NCI-H1105 treated with DMSO at 0.1 percent for 48 hours (cell line): ENCODE data around the gene DENND11.

ENCODE experiments used
- DNase-seq: peaks from one replicate; lab custom pipeline; 2025; lab: John Stamatoyannopoulos, UW

Gene DENND11

DNA sequence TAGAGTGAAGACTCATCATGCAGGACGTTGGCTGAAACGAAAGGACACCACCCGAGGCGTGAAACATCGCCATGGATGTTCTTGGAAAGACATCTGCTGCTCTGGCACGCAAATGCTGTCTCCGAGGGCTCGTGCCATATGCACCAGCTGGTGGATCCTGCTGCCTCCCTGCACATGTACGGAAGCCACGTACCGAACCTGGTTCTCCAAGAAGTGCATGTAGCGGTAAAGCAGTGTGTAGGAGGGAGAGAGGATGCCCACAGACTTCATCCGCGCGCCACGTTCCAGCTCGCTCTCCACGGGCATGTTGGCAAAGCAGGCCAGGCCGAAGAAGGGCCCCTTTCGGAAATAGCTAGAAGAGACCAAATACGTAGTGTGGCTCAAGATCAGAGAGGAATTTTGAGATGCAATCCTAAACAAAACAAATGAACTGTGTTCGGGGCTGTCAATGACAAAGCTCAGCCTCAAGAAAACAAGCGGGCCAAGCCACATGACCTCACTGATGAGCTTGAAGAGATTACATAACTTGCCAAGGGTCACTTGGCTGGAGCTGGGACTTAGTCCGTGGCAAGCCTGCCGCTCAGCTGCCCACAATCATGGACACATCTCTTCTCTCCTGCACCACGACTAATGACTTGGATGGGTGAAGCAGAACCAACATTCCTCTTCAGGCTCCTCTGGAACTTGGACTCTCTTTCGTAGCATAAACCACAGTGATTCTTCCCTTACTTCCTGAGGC, 16.5 kb downstream of the DENND11 start:
- DNase-seq, result no peak

DNA sequence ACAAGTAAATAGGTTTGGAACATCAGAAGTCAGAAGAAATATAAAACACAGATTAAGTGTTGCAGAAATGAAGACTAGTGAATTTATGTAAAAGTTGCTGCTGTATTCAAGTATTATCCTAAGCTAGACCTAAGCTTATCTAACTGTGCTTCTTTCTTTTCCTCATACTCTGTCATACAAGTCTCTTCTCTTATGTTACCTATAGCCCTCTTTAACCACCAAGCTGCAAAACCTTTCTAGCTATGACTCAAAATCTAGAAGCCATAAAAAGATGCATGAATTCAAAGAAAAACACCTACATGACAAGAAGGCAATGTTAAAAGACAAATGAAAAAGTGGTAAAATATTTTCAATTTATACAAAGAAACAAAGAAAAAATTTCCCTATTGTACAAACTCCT, 23.0 kb downstream of the DENND11 start:
- no peak for DNase-seq

DNA sequence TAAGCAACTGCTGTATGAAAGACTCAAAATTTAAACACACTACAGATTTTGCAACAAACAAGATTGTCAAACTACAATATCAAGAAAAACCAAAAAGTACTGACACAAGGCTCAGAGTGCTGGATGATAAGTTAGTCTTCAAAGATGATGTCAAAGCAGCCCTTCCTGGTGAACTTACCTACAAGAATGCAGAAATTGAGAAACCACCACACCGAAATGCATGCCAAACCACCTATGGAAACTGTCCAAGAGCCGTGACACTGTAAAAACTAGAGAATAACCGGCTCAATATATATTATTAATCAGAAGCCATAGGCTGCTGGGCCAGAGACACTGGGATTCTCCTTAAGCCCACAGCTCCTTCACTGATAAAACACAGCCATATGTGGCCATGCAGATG, 25.3 kb downstream of the DENND11 start:
- no peak for DNase-seq

DNA sequence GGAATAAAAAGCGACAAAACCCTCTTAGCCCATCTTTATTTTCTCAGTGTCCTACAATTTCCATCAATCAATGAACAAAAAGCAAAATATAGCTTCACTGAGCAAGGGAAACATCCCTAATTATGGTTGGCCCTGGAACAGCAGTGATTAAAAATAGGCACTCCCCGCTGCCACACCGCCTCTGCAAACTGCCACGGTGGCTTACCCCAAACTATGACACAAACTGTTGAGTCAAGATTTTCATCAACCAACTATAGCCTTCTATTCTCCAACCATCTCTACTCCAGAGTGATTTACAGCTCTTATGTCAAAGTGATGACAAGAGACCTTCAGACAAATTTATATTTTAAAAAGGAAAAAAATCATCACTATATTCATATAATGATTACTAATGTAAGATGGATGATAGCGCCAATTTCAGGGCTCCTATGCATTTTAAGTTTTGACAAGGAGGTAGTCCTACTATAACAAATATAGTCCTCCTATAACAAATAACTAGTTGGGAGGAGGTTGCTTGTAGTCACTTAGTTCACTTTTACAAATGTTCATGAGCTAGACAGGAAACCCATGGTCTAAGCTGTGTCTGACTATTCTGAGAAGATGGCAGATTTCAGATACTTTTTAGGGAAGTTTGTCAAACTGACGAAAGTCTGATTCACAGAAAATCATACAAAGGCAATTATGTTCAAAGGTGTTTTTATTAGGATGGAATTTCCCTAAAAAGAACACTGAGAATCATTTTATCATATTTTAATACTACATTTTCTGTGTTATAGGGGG, 26.3 kb downstream of the DENND11 start:
- no peak for DNase-seq

DNA sequence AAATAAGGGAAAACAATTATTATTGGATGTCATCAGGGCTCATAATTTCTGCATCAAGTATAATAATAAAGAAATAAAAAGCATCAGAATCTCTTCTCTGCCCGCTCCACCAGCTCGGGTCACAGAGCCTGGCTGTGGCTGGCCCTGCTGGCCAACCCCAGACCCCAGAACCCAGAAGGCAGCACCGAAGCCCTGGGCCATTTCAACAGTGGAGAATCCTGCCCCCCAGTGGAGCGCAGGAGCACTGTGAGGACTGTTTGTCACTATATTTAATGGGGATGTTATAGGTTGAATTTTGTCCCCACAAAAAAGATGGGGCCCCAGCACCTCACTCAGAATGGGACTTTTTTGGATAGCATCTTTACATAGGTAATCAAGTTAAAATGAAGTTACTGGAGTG, 27.3 kb downstream of the DENND11 start:
- no peak for DNase-seq

DNA sequence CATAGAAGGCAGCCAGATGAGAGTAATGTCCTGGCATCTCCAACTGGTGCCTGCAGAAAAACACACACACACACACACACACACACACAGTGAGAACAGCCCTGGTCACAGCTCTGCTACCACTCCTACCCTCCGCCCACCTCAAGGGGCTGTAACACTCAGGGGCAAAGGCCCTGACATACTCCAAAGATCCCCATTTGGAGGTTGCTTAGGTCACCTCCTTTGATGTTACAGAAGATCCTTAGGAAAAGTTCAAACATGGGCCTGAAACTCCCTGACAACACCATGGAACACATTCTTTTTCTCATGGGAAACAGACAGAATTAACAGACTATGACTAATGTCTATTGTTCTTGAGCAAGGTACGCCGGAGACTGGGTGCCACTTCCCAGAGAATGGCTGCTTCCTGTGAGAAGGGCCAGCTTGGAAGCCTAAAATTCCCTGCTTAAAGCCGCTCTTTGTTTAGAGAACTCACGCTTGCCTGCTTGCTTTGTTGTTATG, 27.7 kb downstream of the DENND11 start:
- DNase-seq, result no peak

DNA sequence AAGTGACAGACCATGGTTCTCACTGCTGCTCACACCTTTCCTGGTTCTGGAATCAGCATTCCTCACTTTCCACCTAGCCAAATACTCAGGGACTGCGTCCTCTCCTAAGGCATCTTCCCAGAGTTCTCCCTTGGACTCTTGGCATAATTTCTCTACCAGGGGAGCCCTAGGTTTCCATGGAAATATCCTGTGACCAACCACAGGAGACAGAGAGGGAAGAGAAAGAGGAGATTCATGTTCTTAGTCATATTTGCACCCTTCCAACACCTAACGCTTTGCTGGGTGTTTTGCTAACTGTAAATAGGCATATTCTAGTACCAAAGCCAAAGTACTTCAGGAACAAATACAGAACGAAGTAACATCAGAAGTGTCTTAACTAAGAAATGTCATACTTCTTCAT, 28.6 kb downstream of the DENND11 start:
- no peak for DNase-seq

DNA sequence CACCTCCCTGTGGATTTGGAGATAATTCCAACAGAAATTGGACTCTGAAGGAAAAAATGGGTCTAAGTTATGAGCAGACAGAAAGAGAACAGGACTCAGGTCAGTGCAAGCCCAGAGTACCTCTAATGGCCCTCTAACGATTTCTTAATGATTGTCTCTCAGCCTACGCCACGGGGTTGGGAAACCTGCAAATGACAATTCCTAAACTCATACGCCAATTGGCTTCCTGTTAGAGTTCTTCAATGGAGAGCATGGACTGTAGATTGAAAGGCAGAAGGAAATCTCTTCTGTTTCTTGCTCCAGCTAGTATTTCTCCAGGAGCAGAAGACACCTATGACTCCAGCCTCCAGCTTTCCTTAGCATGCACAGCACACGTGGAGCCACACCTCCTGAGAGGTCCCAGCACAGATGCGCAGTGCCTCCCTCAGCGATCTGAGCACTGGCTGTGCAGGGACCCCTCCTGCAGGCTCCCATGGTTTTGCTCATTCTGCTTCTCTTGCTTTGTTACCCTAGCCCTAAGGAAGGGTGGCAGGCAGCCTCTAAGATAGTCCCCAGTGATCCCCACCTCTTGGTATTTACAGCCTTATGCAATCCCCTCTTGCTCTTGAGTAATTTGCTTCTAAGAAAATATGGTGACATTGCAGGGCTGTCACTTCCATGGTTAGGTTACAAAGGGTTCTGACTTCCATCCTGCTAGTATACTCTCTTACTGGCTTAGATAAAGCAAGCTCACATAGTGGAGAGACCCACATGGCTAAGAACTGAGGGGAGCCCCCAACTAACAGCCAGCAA, 30.1 kb downstream of the DENND11 start:
- no peak for DNase-seq

DNA sequence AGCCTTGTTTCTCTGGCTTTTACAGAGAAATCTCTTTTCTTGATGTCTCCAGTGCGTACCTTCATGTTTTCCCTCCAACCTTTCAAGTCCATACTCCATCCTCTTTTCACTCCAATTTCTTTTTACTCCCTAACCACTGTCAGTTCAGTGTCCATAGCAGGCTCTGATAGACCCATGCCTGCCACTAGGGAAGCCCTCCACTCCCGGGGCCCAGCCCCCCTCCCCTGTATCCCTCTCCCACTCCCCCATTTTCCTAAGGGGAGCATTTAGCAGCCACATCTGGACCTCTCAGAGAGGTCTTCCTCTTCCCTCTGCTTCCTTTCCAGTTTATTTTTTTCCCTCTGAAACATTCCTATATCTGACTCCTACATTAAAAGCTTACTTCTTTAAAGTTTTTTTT, 33.1 kb downstream of the DENND11 start:
- DNase-seq, result no peak

DNA sequence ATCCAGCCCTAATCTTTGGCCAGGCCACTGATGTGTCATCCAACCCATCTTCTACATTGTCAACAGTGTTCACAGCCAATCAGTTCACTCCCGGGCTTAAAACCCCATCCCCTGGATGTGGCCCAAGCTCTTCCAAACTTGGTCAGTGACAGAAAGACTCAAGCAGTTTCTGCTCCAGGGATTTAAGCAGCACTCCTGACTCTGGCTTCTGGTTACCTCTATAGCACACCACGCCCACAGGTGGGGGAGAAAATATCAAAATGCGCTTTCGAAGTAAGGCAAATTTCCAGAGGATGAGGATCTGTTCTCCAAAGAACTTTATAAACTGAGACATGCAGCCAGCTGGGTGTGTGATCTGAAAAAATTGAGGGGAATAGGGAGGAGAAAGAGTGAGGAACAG, 35.9 kb downstream of the DENND11 start:
- DNase-seq, result no peak

DNA sequence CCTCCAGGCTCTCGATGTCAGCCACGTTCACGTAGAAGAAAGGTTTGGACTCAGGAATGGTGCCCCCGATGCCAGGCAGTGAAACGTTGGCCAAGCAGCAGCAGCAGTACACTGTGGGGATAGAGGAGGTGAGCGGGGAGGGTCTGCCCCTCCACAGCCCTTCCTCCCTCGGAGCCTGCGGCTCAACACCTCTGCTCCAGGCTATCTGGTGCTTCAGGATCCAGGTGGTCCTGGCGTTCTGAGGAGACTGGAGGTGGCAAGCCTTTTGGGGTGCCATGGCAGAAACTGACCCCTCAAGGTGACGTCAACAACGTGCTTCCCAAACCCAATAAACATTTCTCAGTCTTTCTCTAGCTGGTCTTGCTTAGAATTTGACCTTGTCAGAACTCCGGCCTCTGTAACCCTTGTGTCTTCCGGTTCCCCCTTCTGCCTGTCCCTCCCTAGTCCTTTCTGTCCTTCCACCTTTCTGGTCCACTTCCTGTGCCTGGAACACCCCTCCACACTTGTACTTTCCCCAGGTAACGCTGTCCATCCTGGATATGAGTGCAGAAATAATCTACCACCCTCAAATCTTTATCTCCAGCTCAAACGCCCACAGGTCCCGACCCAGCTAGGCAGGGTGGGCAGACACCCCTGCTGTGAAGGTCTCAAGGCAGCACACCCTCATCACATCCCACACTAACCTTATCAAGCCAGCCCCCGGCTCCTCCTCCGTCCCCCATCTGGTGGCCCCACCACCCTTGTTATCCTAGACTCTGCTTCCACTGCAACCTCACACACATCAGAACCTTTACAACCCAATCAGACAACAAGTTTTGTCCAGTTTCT, 36.5 kb downstream of the DENND11 start:
- DNase-seq, result no peak

DNA sequence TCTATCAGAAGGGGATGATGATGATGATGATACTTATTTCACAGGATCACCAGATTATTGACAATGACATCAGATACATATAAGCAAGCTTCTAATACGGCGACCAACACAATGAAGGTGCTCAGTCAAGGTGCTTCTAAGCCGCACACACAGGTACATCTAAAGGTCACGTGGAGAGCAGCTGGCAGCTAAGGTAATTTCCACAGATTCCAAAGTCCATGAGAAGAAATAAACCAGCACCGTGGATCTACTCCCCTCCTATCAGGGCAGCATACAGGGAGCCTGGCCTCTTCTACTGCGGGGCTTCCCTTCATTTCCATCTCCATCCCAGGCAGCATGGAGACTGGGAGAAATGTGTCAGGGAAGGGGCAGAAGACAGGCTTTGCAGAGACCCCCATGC, 37.5 kb downstream of the DENND11 start:
- DNase-seq, result no peak

DNA sequence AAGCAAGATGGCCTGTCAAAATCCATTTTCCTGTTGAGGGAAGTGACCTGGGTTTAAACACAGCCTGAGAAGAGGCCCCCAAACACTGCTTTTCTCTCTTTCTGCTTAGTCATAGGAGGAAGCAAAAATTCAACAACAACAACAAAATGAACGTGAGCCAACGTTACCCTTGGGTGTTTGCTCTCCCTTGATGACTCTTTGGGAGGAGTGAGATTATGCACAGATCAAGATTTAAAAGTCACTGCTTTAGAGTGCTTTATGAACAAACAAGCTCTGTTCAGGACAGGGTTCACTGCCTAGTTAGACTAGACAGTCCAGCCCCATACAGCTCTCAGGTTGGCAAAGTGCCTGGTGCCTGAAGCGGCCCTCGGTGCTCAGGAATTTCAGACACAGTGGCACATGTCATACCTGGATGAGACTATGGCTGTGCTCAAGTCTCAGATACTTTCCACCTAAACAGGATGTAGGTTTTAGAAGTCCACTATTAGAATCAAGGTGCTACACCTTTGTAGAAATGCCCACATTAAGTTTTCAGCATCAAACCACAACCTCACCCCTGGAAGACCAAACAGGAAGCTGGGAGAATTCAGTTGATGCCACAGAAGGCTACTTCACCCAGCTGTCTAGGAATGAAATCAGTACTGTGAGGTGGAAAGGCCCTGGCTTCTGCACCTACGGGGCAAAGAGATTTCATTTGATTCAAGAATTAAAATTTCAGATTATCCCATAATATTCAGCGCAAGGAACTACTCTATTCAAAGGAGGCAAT, 38.7 kb downstream of the DENND11 start:
- DNase-seq, result no peak

DNA sequence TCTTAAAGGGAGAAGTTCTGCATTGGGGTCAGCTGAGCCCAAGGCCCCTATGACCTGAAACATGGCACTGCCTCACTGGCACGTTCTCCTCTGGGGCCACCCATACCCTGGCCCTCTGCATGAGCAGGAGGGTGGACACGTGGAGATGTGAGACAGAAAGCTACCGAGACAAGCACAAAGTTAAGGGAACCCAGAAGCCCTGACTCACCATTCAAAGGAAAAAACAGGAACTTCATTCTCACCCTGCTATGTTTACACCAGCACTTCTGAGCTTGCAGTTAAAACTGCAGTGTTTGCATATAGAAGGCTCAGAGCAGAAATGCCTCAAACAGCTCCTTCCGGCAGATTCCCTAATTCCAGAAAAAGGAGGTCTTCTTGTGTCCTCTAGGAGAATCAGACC, 41.7 kb downstream of the DENND11 start:
- no peak for DNase-seq

DNA sequence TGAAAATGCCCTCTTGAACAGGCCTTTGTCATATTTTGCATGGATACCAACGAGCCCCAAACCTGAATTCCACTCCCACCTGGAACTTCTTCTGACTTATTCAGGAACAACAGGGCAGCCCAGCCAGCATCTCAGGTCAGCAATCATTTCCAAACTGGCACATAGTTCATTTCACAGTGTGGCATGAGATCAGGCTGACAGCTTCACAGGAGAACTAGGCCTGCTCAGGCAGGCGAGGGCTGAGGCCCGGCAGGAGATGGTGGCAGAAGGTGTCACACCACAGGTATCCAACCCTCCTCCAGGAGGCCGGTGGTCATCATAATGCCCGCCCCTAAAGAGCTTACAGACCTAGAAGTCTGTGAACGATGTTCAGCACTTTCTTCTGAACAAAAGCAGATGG, 42.5 kb downstream of the DENND11 start:
- no peak for DNase-seq

DNA sequence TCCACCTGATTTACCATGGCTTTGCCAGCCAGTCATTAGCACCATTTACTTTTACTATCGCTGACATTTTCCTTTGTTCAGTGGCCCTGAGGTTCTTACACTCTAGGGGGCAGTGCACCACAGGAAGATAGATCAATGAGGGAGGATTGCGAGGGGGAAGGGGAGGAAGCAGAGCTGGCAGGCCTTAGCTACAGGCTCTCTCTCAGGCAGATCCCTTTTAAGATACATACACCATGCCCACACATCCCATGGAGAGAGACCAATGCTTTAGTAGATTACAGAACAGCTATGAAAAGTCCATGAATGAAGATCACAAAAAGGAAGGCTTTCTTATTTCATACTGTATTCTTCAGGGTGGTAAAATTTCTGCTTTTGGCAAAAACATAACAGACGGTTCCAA, 47.4 kb downstream of the DENND11 start:
- DNase-seq, result peak; percentile 89

DNA sequence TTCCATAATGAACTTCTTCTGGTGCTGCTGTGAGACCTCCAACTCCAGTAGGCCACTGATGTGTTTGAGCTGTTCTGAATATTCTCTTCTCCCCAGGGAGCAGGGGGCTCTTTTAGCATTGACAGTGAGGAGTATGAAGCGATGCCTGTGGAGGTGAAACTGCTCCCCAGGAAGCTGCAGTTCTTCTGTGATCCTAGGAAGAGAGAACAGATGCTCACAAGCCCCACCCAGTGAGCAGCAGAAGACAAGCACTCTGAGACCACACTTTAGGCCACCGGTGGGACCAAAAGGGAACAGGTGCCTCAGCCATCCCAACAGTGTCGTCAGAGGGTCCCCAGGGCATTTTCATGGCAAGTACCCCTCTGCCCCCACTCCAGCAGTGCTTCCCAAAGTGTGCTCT, 49.3 kb downstream of the DENND11 start:
- no peak for DNase-seq
